AG04449 (cell line): ENCODE measurements around the gene MRFAP1L1.

ENCODE experiments used
- CTCF ChIA-PET: fragments of 350-600 bp; formaldehyde crosslinking; extraction: SDS; loops from one replicate; lab custom pipeline; 2021; ENCODE audit warnings: antibody characterized with exemption; lab: Yijun Ruan, JAX
- POLR2A ChIA-PET: fragments of 400-600, 350-600 bp; formaldehyde crosslinking; extraction: SDS; loops from one replicate; lab custom pipeline; 2020; ENCODE audit warnings: antibody characterized with exemption, inconsistent platforms; lab: Yijun Ruan, JAX
- DNase-seq: peaks from one replicate; pipeline ENCODE4 v3.0.0-alpha.2; 2010; ENCODE audit warnings: low read depth, low spot score
- H3K4me3 ChIP-seq: 2 replicates; pipeline ENCODE4 v1.5.1; 2011; ENCODE audit warnings: low read depth, mild to moderate bottlenecking, control low read depth, low read length
- TF ChIP-seq, protein P1 (sequence below): IDR thresholded peaks from one replicate; pipeline ENCODE4 v1.5.1; 2011; ENCODE audit warnings: mild to moderate bottlenecking, moderate library complexity, low read length, control low read depth, inconsistent platforms; ENCODE audit not compliant: insufficient read depth; ENCODE audit errors: missing control alignments

Gene MRFAP1L1

DNA sequence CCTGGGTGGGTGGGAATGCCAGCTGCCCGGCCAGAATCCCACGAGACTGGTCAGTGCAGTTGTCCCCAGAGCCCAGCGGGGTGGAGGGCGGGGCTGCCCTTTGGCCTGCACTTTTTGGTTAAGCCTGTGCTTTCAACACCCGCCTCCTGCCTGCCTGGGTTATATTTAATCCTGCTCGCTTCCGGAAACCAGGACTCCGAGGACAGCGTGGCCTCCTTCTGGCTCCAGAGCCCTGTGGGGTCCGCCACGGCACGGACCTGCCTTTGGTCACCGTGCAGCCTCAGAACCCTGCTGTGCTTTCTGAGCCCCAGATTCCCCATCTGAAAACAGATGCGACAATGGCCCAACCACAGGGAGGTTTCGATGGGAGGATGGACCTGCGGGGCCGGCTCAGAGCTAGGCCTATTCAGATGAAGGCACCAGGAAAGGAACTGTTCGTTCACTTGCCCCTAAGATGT lies 43.5 kb upstream of the MRFAP1L1 start:
- POLR2A ChIA-PET = no interaction called here
- TF ChIP-seq, protein P1, sequence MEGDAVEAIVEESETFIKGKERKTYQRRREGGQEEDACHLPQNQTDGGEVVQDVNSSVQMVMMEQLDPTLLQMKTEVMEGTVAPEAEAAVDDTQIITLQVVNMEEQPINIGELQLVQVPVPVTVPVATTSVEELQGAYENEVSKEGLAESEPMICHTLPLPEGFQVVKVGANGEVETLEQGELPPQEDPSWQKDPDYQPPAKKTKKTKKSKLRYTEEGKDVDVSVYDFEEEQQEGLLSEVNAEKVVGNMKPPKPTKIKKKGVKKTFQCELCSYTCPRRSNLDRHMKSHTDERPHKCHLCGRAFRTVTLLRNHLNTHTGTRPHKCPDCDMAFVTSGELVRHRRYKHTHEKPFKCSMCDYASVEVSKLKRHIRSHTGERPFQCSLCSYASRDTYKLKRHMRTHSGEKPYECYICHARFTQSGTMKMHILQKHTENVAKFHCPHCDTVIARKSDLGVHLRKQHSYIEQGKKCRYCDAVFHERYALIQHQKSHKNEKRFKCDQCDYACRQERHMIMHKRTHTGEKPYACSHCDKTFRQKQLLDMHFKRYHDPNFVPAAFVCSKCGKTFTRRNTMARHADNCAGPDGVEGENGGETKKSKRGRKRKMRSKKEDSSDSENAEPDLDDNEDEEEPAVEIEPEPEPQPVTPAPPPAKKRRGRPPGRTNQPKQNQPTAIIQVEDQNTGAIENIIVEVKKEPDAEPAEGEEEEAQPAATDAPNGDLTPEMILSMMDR = no peak
- CTCF ChIA-PET = interaction anchor here (2.1 kb wide), 1 partner anchor 121 kb away, joined by 7 read pairs; no protein-coding TSS in a partner anchor
- H3K4me3 ChIP-seq = no peak overlapping the region
- no peak for DNase-seq

DNA sequence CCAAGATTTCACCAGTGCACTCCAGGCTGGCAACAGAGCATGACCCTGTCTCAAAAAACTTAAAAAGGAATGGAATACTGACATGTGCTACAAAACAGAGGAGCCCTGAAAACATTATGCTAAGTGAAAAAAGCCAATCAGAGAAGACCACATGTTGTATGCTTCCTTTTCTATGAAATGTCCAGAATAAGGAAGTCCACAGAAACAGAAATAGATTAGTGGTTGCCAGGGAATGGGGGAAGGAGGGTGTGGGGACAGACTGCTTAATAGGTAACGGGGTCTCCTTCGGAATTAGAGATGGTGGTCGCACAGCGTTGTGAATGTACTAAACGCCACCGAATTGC lies 42.8 kb upstream of the MRFAP1L1 start:
- ChIA-PET POLR2A (no interaction called here), CTCF (interaction anchor here (2.1 kb wide), 1 partner anchor 121 kb away, joined by 7 read pairs; no protein-coding TSS in a partner anchor)
- H3K4me3 ChIP-seq = no peak overlapping the region
- DNase-seq = no peak
- TF ChIP-seq, protein P1 = no peak

DNA sequence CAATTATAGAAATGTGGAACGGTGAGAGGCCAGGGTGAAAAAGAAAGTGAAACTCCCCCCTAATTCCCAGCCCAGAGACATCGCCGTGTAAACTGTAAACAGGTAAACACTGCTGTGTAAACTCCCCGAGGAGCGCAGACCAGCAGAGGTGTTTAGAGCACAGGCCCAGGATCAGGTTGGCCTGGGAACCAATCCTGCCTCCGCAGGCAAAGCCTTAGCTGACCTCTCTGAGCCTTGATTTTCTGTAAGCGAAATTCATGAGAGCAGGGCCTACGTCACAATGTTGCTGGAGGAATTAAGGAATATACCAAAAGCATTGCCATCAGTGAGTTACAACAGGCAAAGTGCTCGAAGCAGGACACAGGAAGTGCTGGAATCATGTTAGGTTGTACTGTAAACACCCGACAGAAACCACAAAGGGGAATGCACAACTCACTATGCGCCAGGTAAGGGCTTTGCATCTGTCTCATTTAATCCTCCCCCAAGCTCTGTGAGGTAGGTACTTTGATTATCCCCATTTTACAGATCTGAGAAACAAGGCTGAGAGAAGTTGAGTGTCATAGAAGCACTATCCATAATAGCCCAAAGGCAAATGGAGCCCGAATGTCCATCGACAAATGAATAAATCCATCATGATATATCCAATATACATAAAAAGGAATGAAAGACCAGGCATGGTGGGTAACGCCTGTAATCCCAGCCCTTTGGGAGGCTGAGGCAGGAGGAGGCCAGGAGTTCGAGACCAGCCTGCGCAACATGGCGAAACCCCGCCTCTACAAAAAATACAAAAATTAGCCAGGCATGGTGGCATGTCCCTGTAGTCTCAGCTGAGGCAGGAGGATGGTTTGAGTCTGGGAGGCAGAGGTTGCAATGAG lies 42.2 kb upstream of the MRFAP1L1 start:
- H3K4me3 ChIP-seq = no peak overlapping the region
- DNase-seq = no peak
- TF ChIP-seq, protein P1 = no peak
- CTCF ChIA-PET = no interaction called here
- POLR2A ChIA-PET = no interaction called here

DNA sequence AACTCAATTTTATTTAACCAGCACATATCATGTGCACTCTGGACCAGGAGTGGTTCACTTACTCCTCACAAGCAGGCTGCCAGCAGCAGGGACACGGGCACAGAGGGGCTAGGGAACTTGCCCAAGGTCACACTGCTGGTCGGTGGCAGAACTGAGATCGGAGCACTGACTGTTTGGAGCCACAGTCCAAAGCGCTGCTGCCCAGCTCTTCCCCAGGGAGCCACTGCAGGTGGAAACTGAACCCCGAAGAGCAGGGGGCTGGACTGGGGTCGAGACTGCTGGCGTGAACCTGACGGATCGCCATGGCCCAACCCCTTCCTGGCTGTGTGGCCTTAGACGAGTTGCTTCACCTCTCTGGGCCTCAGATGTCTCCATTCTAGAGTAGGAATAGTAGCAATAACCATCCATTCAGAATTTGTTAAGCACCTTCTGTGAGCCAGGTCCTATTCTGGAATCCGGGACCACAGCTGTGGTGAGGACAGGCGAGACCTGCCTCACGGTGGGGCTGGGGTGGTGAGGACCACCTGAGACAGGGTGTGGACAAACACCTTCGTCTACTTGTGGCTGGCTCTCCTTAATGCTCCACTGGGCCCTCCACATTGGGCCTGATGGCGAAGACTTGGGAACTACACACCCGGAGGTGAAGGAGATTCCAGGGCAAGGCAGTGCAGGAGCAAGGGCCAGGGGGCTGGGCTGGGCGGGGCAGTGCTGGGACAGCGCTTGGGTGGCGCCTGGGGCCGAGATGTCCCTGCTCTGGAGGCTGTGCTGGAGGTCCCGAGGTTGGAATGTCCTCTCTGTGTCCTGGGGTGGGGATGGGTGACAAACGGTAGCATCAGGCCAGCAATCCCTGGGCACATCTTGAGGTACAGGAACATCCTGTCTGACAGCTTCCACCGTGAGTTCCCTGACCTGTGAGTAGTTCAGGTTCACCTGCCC lies 40.9 kb upstream of the MRFAP1L1 start:
- no peak for DNase-seq
- TF ChIP-seq, protein P1 = no peak
- CTCF ChIA-PET = no interaction called here
- no peak overlapping the region for H3K4me3 ChIP-seq
- POLR2A ChIA-PET = no interaction called here

DNA sequence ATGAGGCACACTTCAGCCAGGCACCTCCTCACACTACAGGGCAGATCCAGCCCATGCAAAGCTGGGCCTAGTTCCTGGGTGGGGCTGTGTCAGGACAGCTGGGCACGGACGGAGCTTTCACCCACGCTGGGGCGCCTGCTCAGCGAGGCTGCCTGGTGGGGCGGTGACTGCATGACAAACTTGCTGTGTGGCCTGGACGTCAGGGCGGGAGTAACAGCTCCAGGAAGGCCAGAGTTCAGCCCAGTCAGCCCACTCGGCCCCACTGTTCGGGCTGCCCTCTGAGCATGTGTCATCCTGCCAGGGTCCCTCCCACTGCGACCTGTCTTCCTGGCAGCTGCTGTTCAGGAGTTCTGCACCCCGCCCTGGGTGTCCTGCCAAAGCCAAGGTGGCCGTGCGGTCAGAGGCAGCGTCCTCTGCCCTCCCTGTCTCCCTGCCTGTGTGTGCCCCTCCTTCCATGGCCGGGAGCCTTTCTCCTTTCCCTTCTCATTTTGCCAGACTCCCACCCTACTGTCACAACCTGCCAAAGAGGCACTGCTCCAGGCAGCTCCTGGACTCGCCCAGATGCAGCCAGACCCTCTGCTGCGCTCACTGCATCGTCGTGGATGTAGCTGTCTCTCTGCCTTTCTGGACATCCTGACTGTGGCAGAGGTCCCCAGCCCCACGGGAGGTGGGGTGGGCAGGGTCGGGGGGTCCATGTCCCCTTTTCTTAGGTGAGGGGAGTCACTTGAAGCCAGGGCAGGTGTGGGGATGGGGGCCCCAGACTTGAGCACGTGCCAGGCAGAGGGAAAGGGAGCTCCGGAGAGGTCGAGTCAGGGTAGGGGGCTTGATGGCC lies 39.9 kb upstream of the MRFAP1L1 start:
- ChIA-PET CTCF (no interaction called here), POLR2A (no interaction called here)
- TF ChIP-seq, protein P1 = no peak
- no peak for DNase-seq
- no peak overlapping the region for H3K4me3 ChIP-seq
